MM.1S (cell line): Measurements from ENCODE around the gene SLC4A9.

Experiments used
- DNase-seq: peaks from one replicate; pipeline ENCODE4 v3.0.0-alpha.2; 2015
- H2AFZ ChIP-seq: fragments of 300-600 bp; sonication (generic); 2 replicates; pipeline ENCODE4 v1.6.0; 2016; ENCODE audit warnings: antibody characterized with exemption, low read length
- H3F3A ChIP-seq: fragments of 300-600 bp; sonication (generic); 2 replicates; pipeline ENCODE4 v1.6.1; 2016; ENCODE audit warnings: mild to moderate bottlenecking, antibody characterized with exemption, low read length, moderate library complexity, mixed read lengths; ENCODE audit not compliant: insufficient read depth
- H3K27ac ChIP-seq: fragments of 300-600 bp; sonication (generic); 2 replicates; pipeline ENCODE4 v1.5.1; 2016; ENCODE audit warnings: mild to moderate bottlenecking, low read length
- H3K27me3 ChIP-seq: fragments of 300-600 bp; sonication (generic); replicated peaks from 2 replicates; pipeline ENCODE4 v1.6.0; 2016; ENCODE audit warnings: low read length; ENCODE audit not compliant: insufficient read depth
- H3K36me3 ChIP-seq: fragments of 300-600 bp; sonication (generic); replicated peaks from 2 replicates; pipeline ENCODE4 v1.6.1; 2016; ENCODE audit warnings: mild to moderate bottlenecking, low read length, mixed read lengths; ENCODE audit not compliant: insufficient read depth
- H3K4me1 ChIP-seq: fragments of 300-600 bp; sonication (generic); 2 replicates; pipeline ENCODE4 v1.6.1; 2016; ENCODE audit warnings: low read length, mixed read lengths
- H3K4me2 ChIP-seq: fragments of 300-600 bp; sonication (generic); 2 replicates; pipeline ENCODE4 v1.6.0; 2016; ENCODE audit warnings: low read depth, low read length
- H3K4me3 ChIP-seq: fragments of 300-600 bp; sonication (generic); 2 replicates; pipeline ENCODE4 v1.5.1; 2016; ENCODE audit warnings: low read length, mixed read lengths
- H3K79me2 ChIP-seq: fragments of 300-600 bp; sonication (generic); 2 replicates; pipeline ENCODE4 v1.6.1; 2016; ENCODE audit warnings: mixed run types, low read length, mixed read lengths
- H3K9ac ChIP-seq: fragments of 300-600 bp; sonication (generic); 2 replicates; pipeline ENCODE4 v1.6.1; 2016; ENCODE audit warnings: low read length, mixed read lengths
- H3K9me2 ChIP-seq: fragments of 300-600 bp; sonication (generic); replicated peaks from 2 replicates; pipeline ENCODE4 v1.6.1; 2016; ENCODE audit warnings: mild to moderate bottlenecking, low read length, mixed read lengths; ENCODE audit not compliant: insufficient read depth
- H3K9me3 ChIP-seq: fragments of 300-600 bp; sonication (generic); replicated peaks from 2 replicates; pipeline ENCODE4 v1.6.1; 2016; ENCODE audit warnings: mild to moderate bottlenecking, low read length, mixed read lengths; ENCODE audit not compliant: insufficient read depth
- H4K20me1 ChIP-seq: fragments of 300-600 bp; sonication (generic); 2 replicates; pipeline ENCODE4 v1.6.1; 2016; ENCODE audit warnings: mild to moderate bottlenecking, low read length, moderate library complexity, mixed read lengths; ENCODE audit not compliant: insufficient read depth
- EZH2 ChIP-seq: fragments of 300-600 bp; sonication (generic); optimal IDR thresholded peaks from 2 replicates; pipeline ENCODE3; 2017; ENCODE audit warnings: low read depth, mild to moderate bottlenecking, antibody characterized with exemption, low read length, mixed read lengths
- EZH2phosphoT487 ChIP-seq: fragments of 300-600 bp; sonication (generic); IDR thresholded peaks from 2 replicates; pipeline ENCODE4 v1.6.1; 2018; ENCODE audit warnings: antibody characterized with exemption, low read length
- TF ChIP-seq, protein P1 (sequence below): fragments of 300-600 bp; sonication (generic); IDR thresholded peaks from 2 replicates; pipeline ENCODE4 v1.5.1; 2016; ENCODE audit warnings: antibody characterized with exemption, low read length, mixed read lengths

The SLC4A9 gene

DNA sequence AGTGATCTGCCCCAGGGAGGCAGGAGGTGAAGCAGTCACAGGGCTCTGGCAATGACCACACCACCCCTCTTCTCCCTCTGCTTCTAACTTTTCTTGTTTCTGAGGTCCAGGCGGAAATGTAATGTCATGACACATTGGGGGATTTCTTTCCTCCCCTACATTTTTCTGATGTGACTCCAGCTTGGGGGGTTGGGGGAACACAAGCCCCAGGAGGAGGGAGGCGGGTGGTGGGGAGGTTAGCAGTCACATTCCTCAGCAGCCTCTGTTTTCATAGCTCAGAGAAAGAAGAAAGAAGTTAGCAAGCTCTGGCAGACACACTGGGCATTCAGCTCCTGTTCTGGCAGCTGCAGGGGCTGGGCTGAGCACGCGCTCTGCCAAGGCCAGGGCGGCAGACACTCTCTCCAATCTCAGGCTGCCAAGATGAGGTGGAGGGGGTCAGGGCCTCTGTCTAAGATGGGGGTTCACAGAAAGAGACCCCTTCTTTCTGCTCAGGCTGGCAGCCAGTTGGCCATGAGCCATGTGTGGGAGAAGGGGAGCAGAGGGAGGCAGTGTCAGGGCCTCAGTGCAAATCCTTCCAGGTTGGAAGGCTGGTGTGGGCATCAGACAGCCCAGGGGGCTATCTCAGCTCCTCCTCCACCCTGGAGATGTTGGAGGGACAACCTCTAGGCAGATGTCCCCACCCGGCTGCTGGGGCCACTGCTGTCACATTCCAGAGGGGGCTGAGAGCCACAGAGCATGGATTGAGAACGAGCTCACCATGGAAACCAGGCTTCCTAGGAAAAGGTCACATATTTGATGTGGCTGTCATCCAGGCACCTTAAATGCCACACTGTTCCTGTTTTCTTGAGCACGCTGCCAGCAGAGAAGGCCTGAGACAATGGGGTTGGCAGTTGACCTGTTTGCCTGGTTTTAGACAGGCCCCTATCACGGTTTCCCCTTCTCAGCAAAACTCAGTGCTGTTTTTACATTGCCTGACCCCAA is 37.0 kb upstream of the SLC4A9 start:
- no peaks in the 10 kb centered on the region for H4K20me1 ChIP-seq
- H3K4me3 ChIP-seq, result no peak overlapping the region
- no peaks in the 10 kb centered on the region for H3K79me2 ChIP-seq
- H3K9me3 ChIP-seq, result no peaks in the 10 kb centered on the region
- H3K27me3 ChIP-seq, result no peaks in the 10 kb centered on the region; the same call in 1 of the 2 replicates
- H2AFZ ChIP-seq, result no peak overlapping the region
- TF ChIP-seq EZH2phosphoT487 (no peak), EZH2 (no peak)
- TF ChIP-seq, protein P1, sequence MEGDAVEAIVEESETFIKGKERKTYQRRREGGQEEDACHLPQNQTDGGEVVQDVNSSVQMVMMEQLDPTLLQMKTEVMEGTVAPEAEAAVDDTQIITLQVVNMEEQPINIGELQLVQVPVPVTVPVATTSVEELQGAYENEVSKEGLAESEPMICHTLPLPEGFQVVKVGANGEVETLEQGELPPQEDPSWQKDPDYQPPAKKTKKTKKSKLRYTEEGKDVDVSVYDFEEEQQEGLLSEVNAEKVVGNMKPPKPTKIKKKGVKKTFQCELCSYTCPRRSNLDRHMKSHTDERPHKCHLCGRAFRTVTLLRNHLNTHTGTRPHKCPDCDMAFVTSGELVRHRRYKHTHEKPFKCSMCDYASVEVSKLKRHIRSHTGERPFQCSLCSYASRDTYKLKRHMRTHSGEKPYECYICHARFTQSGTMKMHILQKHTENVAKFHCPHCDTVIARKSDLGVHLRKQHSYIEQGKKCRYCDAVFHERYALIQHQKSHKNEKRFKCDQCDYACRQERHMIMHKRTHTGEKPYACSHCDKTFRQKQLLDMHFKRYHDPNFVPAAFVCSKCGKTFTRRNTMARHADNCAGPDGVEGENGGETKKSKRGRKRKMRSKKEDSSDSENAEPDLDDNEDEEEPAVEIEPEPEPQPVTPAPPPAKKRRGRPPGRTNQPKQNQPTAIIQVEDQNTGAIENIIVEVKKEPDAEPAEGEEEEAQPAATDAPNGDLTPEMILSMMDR, result no peak
- no peak overlapping the region for H3K4me2 ChIP-seq
- H3K9ac ChIP-seq, result no peak overlapping the region
- no peak for DNase-seq
- H3K9me2 ChIP-seq, result no peaks in the 10 kb centered on the region
- H3K36me3 ChIP-seq, result no peaks in the 10 kb centered on the region
- no peak overlapping the region for H3K27ac ChIP-seq
- no peaks in the 10 kb centered on the region for H3F3A ChIP-seq
- H3K4me1 ChIP-seq, result no peaks in the 10 kb centered on the region

DNA sequence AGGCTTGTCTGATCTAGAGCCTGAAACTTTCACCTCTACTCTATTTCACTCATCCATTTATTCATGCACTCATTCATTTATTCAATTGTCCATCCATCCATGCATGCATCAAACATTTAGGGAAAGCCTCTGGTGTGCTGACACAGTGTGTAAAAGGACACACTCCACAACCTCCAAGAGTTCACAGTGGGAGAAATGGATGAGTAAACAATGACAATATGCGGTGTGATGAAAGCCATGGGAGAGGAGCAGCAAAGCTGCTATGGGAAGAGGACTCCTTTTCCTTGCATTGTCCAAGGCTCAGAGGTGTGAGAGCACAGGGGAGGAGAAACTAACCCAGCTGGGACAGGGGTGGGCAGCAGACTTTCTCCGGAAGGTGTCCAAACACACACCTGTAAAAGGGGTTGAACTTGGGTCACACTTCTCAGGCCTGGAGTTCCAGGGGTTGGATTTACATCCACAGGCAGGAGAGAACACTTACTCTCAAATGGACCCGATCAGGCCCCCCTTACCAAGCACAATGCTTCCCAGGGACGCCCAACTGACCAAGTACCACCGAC is 35.9 kb upstream of the SLC4A9 start:
- H3K79me2 ChIP-seq, result no peaks in the 10 kb centered on the region
- no peak for DNase-seq
- H3K9me2 ChIP-seq, result no peaks in the 10 kb centered on the region
- no peak overlapping the region for H2AFZ ChIP-seq
- H3K4me1 ChIP-seq, result no peaks in the 10 kb centered on the region
- H3K9ac ChIP-seq, result no peak overlapping the region
- TF ChIP-seq EZH2phosphoT487 (no peak), EZH2 (no peak)
- TF ChIP-seq, protein P1, result no peak
- H3K27ac ChIP-seq, result no peak overlapping the region
- no peaks in the 10 kb centered on the region for H3K36me3 ChIP-seq
- no peak overlapping the region for H3K4me3 ChIP-seq
- no peaks in the 10 kb centered on the region for H4K20me1 ChIP-seq
- H3K27me3 ChIP-seq, result no peaks in the 10 kb centered on the region; the same call in 1 of the 2 replicates
- no peaks in the 10 kb centered on the region for H3F3A ChIP-seq
- no peaks in the 10 kb centered on the region for H3K9me3 ChIP-seq
- H3K4me2 ChIP-seq, result no peak overlapping the region

DNA sequence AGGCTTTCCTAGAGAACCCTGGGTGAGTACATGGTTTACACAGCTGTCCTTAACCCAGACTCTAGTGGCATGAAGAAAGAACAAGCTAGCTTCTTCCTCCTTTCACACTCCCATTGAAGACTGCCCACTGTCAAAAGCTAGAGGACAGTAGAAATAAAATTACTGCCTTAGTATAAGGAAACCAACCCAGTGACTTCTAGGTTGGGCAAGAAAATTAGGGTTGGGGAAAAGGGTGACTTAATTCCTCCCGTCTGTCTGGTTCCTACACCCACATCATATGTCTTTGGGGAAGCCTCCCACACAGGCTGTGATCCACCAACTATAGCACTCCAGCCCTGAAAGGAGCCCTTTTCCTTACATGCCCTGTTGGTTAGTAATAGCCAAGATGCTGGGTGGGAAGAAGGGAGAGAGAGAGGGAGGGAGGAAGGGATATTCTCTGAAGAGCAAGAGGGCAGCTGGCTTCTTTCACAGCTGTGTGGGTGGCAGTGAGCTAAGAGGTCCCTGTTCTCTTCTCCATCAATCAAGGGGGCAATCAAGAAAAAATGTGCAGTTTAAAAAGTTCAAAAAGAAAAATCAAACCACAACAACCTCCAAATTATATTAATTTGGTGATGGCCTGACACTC is 35.3 kb upstream of the SLC4A9 start:
- Histone ChIP-seq H3K27ac (no peak overlapping the region), H3K9me2 (no peaks in the 10 kb centered on the region), H4K20me1 (no peaks in the 10 kb centered on the region), H3K4me1 (no peaks in the 10 kb centered on the region), H3K9me3 (no peaks in the 10 kb centered on the region), H3K4me2 (no peak overlapping the region), H3K27me3 (no peaks in the 10 kb centered on the region; the same call in 1 of the 2 replicates), H3K4me3 (no peak overlapping the region), H3K9ac (no peak overlapping the region), H3K79me2 (no peaks in the 10 kb centered on the region), H2AFZ (no peak overlapping the region), H3F3A (no peaks in the 10 kb centered on the region), H3K36me3 (no peaks in the 10 kb centered on the region)
- TF ChIP-seq, protein P1, result no peak
- no peak for TF ChIP-seq EZH2phosphoT487
- no peak for TF ChIP-seq EZH2
- no peak for DNase-seq
